GM18907 (cell line): ENCODE data around the gene OLA1.
"Not testable (repeated sequence)": the region's sequence is repeated elsewhere in the genome, so short reads cannot be mapped to it uniquely, and the experiment has no call there.

ENCODE experiments used
- ATAC-seq: cut with Tn5 transposase; IDR thresholded peaks from one replicate; pipeline ENCODE4 v1.9.1; 2021; ENCODE audit warnings: mild to moderate bottlenecking, moderate library complexity; ENCODE audit not compliant: unreplicated experiment

Gene OLA1

GRCh38 chr2:174248187-174248997, at the start of gene OLA1:
TSS of gene OLA1 (minus strand) at chr2:174248532. CDS start at chr2:174246815, 1,717 bp downstream.
- peak; percentile 96 for ATAC-seq

GRCh38 chr2:174292908-174293307, 44.6 kb upstream of the OLA1 start:
- no peak for ATAC-seq

GRCh38 chr2:174286172-174286571, 37.8 kb upstream of the OLA1 start:
- ATAC-seq, result no peak

GRCh38 chr2:174282441-174282840, 34.1 kb upstream of the OLA1 start:
- ATAC-seq, result no peak

- ATAC-seq, result no peak
Measured at GRCh38 chr2:174281736-174282135, 33.4 kb upstream of the OLA1 start.

- no peak for ATAC-seq
Measured at GRCh38 chr2:174280596-174280995, 32.3 kb upstream of the OLA1 start.

GRCh38 chr2:174270263-174270662, 21.9 kb upstream of the OLA1 start:
- not testable (repeated sequence) for ATAC-seq

GRCh38 chr2:174266288-174266687, 18.0 kb upstream of the OLA1 start:
- ATAC-seq, result no peak

GRCh38 chr2:174263997-174264396, 15.7 kb upstream of the OLA1 start:
- no peak for ATAC-seq

- no peak for ATAC-seq
Measured at GRCh38 chr2:174259981-174260380, 11.6 kb upstream of the OLA1 start.

GRCh38 chr2:174254267-174254666, 5.9 kb upstream of the OLA1 start:
- no peak for ATAC-seq

GRCh38 chr2:174248998-174249592, 763 bp upstream of the OLA1 start:
- ATAC-seq, result no peak

- ATAC-seq, result peak; percentile 23
Measured at GRCh38 chr2:174247474-174248186, 702 bp downstream of the OLA1 start.

- ATAC-seq, result no peak
Measured at GRCh38 chr2:174246944-174247381, 1.4 kb downstream of the OLA1 start.

- ATAC-seq, result not testable (repeated sequence)
Measured at GRCh38 chr2:174245628-174246027, 2.7 kb downstream of the OLA1 start.

- ATAC-seq, result no peak
Measured at GRCh38 chr2:174245065-174245464, 3.3 kb downstream of the OLA1 start.

GRCh38 chr2:174243812-174244211, 4.5 kb downstream of the OLA1 start:
- ATAC-seq, result no peak

- ATAC-seq, result no peak
Measured at GRCh38 chr2:174240097-174240496, 8.2 kb downstream of the OLA1 start.

- ATAC-seq, result no peak
Measured at GRCh38 chr2:174236429-174236828, 11.9 kb downstream of the OLA1 start.

GRCh38 chr2:174235680-174236079, 12.7 kb downstream of the OLA1 start:
- no peak for ATAC-seq

- ATAC-seq, result no peak
Measured at GRCh38 chr2:174233771-174234275, 14.5 kb downstream of the OLA1 start.
